ENCODE measurements around the gene CXCR4. TPM values are rescaled to one million over a fixed set of nuclear protein-coding genes. Genes with fewer than 3 reads are reported as not detected.

The CXCR4 gene
- polyA plus RNA-seq, 1 experiment = 0.05 TPM

GRCh38 chr2:136151021-136151971, 33.3 kb upstream of the CXCR4 start:
- TF ChIP-seq CTCF (IDR thresholded peaks at IDR 0.05; ENCODE audit: insufficient read depth, low read depth, low read length) = no peak
- POLR2A ChIA-PET = no interaction called here
- CTCF ChIA-PET = no interaction called here
- no peaks in the 10 kb centered on the region for H3K36me3 ChIP-seq (ENCODE audit: control insufficient read depth, insufficient read depth, low read length)
- H3K27me3 ChIP-seq (ENCODE audit: control insufficient read depth, insufficient read depth, low read length) = no peaks in the 10 kb centered on the region
- no peak overlapping the region for H3K4me3 ChIP-seq (ENCODE audit: low read depth, low read length)
- DNase-seq (ENCODE audit: low read depth) = no peak

- no peak for TF ChIP-seq CTCF (IDR thresholded peaks at IDR 0.05; ENCODE audit: insufficient read depth, low read depth, low read length)
- DNase-seq (ENCODE audit: low read depth) = no peak
- CTCF ChIA-PET = no interaction called here
- Histone ChIP-seq H3K27me3 (ENCODE audit: control insufficient read depth, insufficient read depth, low read length) (no peaks in the 10 kb centered on the region), H3K4me3 (ENCODE audit: low read depth, low read length) (no peak overlapping the region), H3K36me3 (ENCODE audit: control insufficient read depth, insufficient read depth, low read length) (no peaks in the 10 kb centered on the region)
- POLR2A ChIA-PET = no interaction called here
These were observed 31.1 kb upstream of the CXCR4 start for GRCh38 chr2:136149011-136149410.

- POLR2A ChIA-PET = no interaction called here
- Histone ChIP-seq H3K27me3 (ENCODE audit: control insufficient read depth, insufficient read depth, low read length) (no peaks in the 10 kb centered on the region), H3K36me3 (ENCODE audit: control insufficient read depth, insufficient read depth, low read length) (no peaks in the 10 kb centered on the region)
These were observed 28.6 kb upstream of the CXCR4 start for GRCh38 chr2:136146564-136146963.

GRCh38 chr2:136143603-136144451, 25.9 kb upstream of the CXCR4 start:
- TF ChIP-seq CTCF (IDR thresholded peaks at IDR 0.05; ENCODE audit: insufficient read depth, low read depth, low read length) = no peak
- no peak for DNase-seq (ENCODE audit: low read depth)
- ChIA-PET CTCF (no interaction called here), POLR2A (no interaction called here)
- H3K27me3 ChIP-seq (ENCODE audit: control insufficient read depth, insufficient read depth, low read length) = no peaks in the 10 kb centered on the region
- H3K36me3 ChIP-seq (ENCODE audit: control insufficient read depth, insufficient read depth, low read length) = no peaks in the 10 kb centered on the region
- H3K4me3 ChIP-seq (ENCODE audit: low read depth, low read length) = no peak overlapping the region

More at GRCh38 chr2:136146564-136146963, 28.6 kb upstream of the CXCR4 start:
- TF ChIP-seq CTCF (IDR thresholded peaks at IDR 0.05; ENCODE audit: insufficient read depth, low read depth, low read length) = no peak
- CTCF ChIA-PET = no interaction called here
- H3K4me3 ChIP-seq (ENCODE audit: low read depth, low read length) = no peak overlapping the region
- DNase-seq (ENCODE audit: low read depth) = no peak

Measured in BJ (cell line).